HEK293T (cell line): ENCODE data around the gene NPAS3.

Source experiments
- ARNT ChIP-seq: fragments of 450-650 bp; IDR thresholded peaks from 2 replicates; pipeline ENCODE4 v1.6.1; 2017; ENCODE audit warnings: mild to moderate bottlenecking
- FOXM1 ChIP-seq: fragments of 450-650 bp; IDR thresholded peaks from 2 replicates; pipeline ENCODE4 v1.6.1; 2017; ENCODE audit warnings: mild to moderate bottlenecking, borderline replicate concordance
- HDGF ChIP-seq: fragments of 450-650 bp; IDR thresholded peaks from 2 replicates; pipeline ENCODE4 v1.6.1; 2017; ENCODE audit warnings: antibody characterized with exemption, borderline replicate concordance
- L3MBTL2 ChIP-seq: fragments of 450-650 bp; conservative IDR thresholded peaks from 2 replicates; pipeline ENCODE4 v1.6.1; 2016; ENCODE audit warnings: mild to moderate bottlenecking
- SP1 ChIP-seq: fragments of 450-650 bp; IDR thresholded peaks from 2 replicates; pipeline ENCODE4 v1.6.1; 2017
- SUZ12 ChIP-seq: fragments of 450-650 bp; IDR thresholded peaks from 2 replicates; pipeline ENCODE4 v1.6.1; 2016; ENCODE audit warnings: mild to moderate bottlenecking

GRCh38 chr14:33356181-33356580 lies 417.5 kb downstream of the NPAS3 start:
- no peak for TF ChIP-seq FOXM1
- no peak for TF ChIP-seq HDGF
- no peak for TF ChIP-seq ARNT
- TF ChIP-seq SP1: no peak
- TF ChIP-seq SUZ12: no peak
- TF ChIP-seq L3MBTL2: no peak
